ENCODE measurements around the gene MAGEL2.

The MAGEL2 gene

DNA sequence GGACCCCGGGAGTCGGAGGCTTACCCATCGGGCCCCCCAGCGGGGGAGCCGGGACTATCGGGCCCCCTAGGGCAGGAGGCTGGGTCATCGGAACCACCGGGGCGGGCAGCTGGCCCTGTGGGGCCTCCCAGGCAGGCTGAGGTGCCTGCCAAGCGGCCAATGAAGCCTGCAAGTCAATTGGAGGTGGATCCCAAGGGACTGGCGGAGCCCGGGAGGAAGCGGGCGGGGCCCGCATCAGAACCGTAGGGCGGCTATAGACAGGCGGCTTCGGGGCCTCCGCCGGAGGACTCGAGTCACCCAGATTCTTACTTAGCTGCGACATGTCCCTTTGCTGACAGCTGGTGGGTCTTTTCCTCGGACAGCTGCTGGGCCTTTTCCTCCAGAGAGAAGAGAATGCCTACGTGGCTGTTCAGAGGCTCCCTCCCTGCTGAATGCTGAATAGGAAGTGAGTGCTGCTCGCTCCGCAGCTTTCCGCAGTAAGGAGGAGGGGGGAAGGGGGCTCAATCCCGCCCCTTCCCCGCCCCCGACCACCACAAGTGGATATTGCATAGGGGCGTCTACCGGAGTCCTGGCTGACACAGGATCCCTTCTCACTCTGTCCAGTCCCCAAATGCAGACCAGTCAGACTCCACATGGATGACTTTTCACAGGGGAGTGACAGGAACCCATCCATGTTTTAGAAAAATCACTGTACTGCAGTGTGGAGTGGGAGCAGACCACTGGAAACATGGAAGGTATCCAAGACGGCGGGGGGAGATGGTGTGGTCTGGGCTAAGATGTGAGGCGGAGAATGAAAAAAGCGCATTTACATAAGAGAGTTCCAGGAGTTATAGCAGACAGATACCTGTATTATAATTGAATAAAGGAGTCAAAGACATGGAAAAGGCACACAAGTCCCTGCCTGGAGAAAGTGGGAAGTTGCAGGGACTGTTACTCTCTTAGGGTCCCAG is at the start of gene MAGEL2:
TSS of gene MAGEL2 (minus strand) at position 447 of the 950 bp plus-strand sequence. CDS start at position 322, 125 bp downstream.
- peaks cover 4 to 34% of the 10 kb centered on the region in 2 donors for H3K27me3 ChIP-seq (ENCODE audit: control insufficient read depth in 1 of 2, insufficient read depth in 2 of 2, low read length in 2 of 2)
- H3K9ac ChIP-seq (ENCODE audit: low read length) = no peak within 1 kb of the TSS
- H3K9me3 ChIP-seq (ENCODE audit: low read length) = no peaks in the 10 kb centered on the region
- no peak within 1 kb of the TSS for H3K27ac ChIP-seq (ENCODE audit: low read depth, low read length)
- peak within 1 kb of the TSS in 1 of 2 donors; percentile 32 for H3K4me3 ChIP-seq (ENCODE audit: low read depth in 1 of 2, low read length in 2 of 2)
- no peaks in the 10 kb centered on the region for H3K36me3 ChIP-seq (ENCODE audit: insufficient read depth, low read length)
- no peaks in the 10 kb centered on the region for H3K4me1 ChIP-seq (ENCODE audit: insufficient read depth, low read length)

DNA sequence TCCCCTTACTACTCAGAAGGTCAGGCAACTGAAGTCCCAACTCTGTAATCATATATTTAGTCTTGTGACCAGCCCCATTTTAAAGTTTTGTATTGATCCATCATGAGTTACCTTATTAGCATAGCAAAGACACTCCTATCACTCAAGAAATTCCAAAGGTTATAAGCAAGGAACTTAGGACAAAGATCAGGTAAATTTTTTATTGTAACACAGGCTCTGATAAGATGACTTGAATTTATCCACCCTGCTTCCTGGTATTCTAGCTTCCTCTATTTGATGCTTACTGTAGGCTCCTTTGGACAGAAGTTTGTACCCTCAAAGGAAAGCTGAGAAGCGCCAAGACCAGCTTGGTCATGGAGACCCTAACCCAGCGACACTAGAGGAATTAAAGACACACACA is 47.6 kb upstream of the MAGEL2 start:
- H3K4me3 ChIP-seq (ENCODE audit: low read depth in 1 of 2, low read length in 2 of 2) = no peak overlapping the region
- H3K9me3 ChIP-seq (ENCODE audit: low read length) = no peaks in the 10 kb centered on the region

DNA sequence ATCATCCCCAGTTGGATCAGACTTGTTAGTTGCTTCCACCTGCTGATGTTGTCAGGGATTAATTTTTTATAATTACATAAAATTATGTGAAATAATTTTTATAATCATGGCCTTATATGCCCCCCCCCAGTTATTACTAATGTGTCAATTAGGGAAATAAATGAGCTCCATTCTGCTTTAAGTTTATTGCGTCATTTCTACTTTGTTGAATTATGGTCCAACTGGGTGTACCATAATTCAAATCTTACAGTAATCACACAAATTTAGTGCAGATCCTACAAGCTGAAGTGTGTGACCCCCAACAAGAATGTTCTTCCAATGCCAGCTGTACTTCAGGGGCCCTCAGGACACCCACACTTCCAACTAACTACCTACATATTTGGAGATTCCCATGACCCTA is 46.9 kb upstream of the MAGEL2 start:
- Histone ChIP-seq H3K4me1 (ENCODE audit: insufficient read depth, low read length) (peaks cover 7% of the 10 kb centered on the region), H3K27me3 (ENCODE audit: control insufficient read depth in 1 of 2, insufficient read depth in 2 of 2, low read length in 2 of 2) (no peaks in the 10 kb centered on the region), H3K9ac (ENCODE audit: low read length) (no peak overlapping the region), H3K36me3 (ENCODE audit: insufficient read depth, low read length) (no peaks in the 10 kb centered on the region), H3K9me3 (ENCODE audit: low read length) (no peaks in the 10 kb centered on the region), H3K4me3 (ENCODE audit: low read depth in 1 of 2, low read length in 2 of 2) (no peak overlapping the region), H3K27ac (ENCODE audit: low read depth, low read length) (no peak overlapping the region)

More for the DNA sequence above, 47.6 kb upstream of the MAGEL2 start:
- no peak overlapping the region for H3K27ac ChIP-seq (ENCODE audit: low read depth, low read length)
- H3K27me3 ChIP-seq (ENCODE audit: control insufficient read depth in 1 of 2, insufficient read depth in 2 of 2, low read length in 2 of 2) = no peaks in the 10 kb centered on the region
- no peaks in the 10 kb centered on the region for H3K36me3 ChIP-seq (ENCODE audit: insufficient read depth, low read length)
- peaks cover 4% of the 10 kb centered on the region for H3K4me1 ChIP-seq (ENCODE audit: insufficient read depth, low read length)
- H3K9ac ChIP-seq (ENCODE audit: low read length) = no peak overlapping the region

DNA sequence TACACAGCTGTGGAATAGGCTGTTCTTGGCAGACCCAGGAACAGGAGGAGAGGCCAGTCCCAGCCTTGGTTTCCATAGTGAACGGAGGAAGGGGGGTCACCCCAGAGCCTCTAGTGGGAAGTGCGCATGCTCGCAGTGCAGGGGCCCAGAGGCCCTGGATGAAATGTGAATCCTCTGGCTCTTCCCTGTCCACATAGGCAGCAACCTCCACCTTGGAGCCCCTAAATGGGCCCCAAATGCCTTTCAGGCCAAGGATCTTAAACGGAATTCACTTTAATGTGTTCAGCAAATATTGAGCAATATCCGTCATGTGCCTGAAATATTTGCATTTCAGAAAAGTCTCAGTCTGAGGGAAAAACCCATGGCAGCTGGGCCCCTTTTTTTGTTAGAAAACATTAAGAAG is 42.8 kb upstream of the MAGEL2 start:
- Histone ChIP-seq H3K27ac (ENCODE audit: low read depth, low read length) (no peak overlapping the region), H3K9me3 (ENCODE audit: low read length) (no peaks in the 10 kb centered on the region), H3K27me3 (ENCODE audit: control insufficient read depth in 1 of 2, insufficient read depth in 2 of 2, low read length in 2 of 2) (no peaks in the 10 kb centered on the region), H3K4me3 (ENCODE audit: low read depth in 1 of 2, low read length in 2 of 2) (no peak overlapping the region), H3K36me3 (ENCODE audit: insufficient read depth, low read length) (no peaks in the 10 kb centered on the region), H3K4me1 (ENCODE audit: insufficient read depth, low read length) (peaks cover 7% of the 10 kb centered on the region), H3K9ac (ENCODE audit: low read length) (no peak overlapping the region)

DNA sequence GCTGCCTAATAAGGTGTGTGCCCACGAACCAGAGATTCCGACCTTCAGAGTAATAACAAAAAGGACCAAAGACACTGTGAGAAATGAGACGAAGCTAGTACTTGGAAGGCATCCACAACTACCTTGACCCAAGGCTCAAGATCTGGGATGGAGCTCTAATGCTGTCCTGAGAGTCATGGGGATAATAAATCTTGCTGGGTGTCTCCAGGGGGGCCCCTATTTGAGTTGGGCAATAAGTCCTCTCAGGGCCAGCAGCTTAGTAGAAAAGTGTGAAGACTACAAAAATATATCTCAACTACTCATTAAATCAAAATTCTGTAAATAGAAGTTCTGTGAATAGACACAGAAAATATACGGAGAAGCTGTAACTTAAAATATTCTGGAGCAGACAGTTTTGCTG is 42.3 kb upstream of the MAGEL2 start:
- Histone ChIP-seq H3K27me3 (ENCODE audit: control insufficient read depth in 1 of 2, insufficient read depth in 2 of 2, low read length in 2 of 2) (no peaks in the 10 kb centered on the region), H3K27ac (ENCODE audit: low read depth, low read length) (no peak overlapping the region), H3K9me3 (ENCODE audit: low read length) (no peaks in the 10 kb centered on the region), H3K9ac (ENCODE audit: low read length) (no peak overlapping the region), H3K4me1 (ENCODE audit: insufficient read depth, low read length) (peaks cover 7% of the 10 kb centered on the region), H3K4me3 (ENCODE audit: low read depth in 1 of 2, low read length in 2 of 2) (no peak overlapping the region), H3K36me3 (ENCODE audit: insufficient read depth, low read length) (no peaks in the 10 kb centered on the region)

DNA sequence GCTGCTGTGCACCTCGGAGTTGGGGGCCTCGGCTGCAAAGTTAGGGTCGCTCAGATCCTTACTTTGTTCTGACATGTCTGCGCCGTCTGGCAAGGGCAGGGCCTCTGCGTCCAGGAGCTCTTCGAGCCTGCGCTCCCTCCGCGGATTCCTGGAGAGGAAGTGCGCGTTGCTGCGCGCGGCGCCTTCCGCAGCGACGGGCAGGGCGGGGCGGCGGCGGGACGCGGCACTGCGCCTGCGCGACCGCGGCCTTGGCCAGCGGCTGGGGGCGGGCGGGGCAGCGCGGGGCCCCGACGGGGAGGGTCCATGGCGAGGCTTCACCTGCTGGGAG is 39.4 kb upstream of the MAGEL2 start, which contains the start of gene NDN:
TSS of gene NDN (minus strand) at position 163 of the 328 bp plus-strand sequence. CDS start at position 75, 88 bp downstream.
- Histone ChIP-seq H3K4me3 (ENCODE audit: low read depth in 1 of 2, low read length in 2 of 2) (peak within 1 kb of the TSS; percentile 21 to 52), H3K9ac (ENCODE audit: low read length) (no peak within 1 kb of the TSS), H3K36me3 (ENCODE audit: insufficient read depth, low read length) (no peaks in the 10 kb centered on the region), H3K27ac (ENCODE audit: low read depth, low read length) (no peak within 1 kb of the TSS), H3K27me3 (ENCODE audit: control insufficient read depth in 1 of 2, insufficient read depth in 2 of 2, low read length in 2 of 2) (no peaks in the 10 kb centered on the region), H3K4me1 (ENCODE audit: insufficient read depth, low read length) (peaks cover 7% of the 10 kb centered on the region), H3K9me3 (ENCODE audit: low read length) (no peaks in the 10 kb centered on the region)

DNA sequence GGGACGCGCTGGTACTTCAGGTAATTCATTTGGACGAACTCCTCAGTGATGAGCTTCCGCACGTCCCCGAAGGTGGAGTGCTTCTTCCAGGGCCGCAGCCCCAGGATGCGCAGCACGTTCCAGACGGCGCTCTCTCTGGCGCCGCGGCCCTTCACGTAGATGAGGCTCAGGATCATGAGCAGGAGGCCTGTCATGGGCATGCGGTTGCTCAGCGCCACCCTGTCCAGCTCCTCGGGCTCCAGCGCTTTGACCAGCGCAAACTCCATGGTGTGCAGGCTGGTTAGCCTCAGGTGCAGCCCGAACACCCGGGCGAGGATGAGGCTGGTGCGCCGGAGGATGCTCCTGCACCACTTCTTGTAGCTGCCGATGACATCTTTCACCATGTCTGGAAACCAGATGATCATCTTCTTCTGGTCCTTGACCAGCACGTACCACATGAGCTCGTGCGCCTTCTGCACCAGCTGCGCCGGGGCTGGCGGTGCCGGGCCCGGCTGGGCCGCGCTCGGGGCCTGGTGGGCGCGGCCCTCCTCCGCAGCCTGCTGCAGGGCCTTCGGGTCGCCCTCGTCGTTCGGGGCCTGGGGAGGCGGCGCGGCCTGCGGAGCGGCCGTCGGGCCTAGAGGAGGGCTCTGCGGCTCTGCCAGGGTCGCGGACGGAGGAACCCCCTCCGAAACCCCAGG is 38.9 kb upstream of the MAGEL2 start:
- H3K9ac ChIP-seq (ENCODE audit: low read length) = no peak overlapping the region
- peaks cover 7% of the 10 kb centered on the region for H3K4me1 ChIP-seq (ENCODE audit: insufficient read depth, low read length)
- peak overlapping the region; percentile 21 to 52 for H3K4me3 ChIP-seq (ENCODE audit: low read depth in 1 of 2, low read length in 2 of 2)
- H3K36me3 ChIP-seq (ENCODE audit: insufficient read depth, low read length) = no peaks in the 10 kb centered on the region
- H3K9me3 ChIP-seq (ENCODE audit: low read length) = no peaks in the 10 kb centered on the region
- H3K27ac ChIP-seq (ENCODE audit: low read depth, low read length) = no peak overlapping the region
- H3K27me3 ChIP-seq (ENCODE audit: control insufficient read depth in 1 of 2, insufficient read depth in 2 of 2, low read length in 2 of 2) = no peaks in the 10 kb centered on the region

DNA sequence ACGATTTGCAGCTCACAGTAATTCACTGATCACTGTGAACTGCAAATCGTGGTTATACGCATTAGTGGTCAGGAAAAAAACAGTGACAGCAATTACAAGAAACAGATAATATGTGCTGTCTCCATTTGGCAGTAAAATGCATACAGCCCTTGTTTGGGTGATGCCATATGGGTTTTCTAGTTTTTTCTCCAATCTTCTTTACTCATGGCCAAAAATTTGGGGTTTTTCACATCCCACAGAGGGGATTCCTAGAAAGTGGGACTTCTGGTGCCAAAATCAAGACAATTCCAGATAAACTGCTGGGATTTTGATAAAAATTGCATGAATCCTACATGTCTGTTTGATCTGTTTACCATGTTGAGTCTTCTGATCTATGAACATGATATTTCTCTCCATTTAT is 23.8 kb upstream of the MAGEL2 start:
- H3K27me3 ChIP-seq (ENCODE audit: control insufficient read depth in 1 of 2, insufficient read depth in 2 of 2, low read length in 2 of 2) = no peaks in the 10 kb centered on the region
- H3K4me1 ChIP-seq (ENCODE audit: insufficient read depth, low read length) = no peaks in the 10 kb centered on the region
- no peak overlapping the region for H3K9ac ChIP-seq (ENCODE audit: low read length)
- no peak overlapping the region for H3K27ac ChIP-seq (ENCODE audit: low read depth, low read length)
- no peak overlapping the region for H3K4me3 ChIP-seq (ENCODE audit: low read depth in 1 of 2, low read length in 2 of 2)
- H3K36me3 ChIP-seq (ENCODE audit: insufficient read depth, low read length) = no peaks in the 10 kb centered on the region
- no peaks in the 10 kb centered on the region for H3K9me3 ChIP-seq (ENCODE audit: low read length)

DNA sequence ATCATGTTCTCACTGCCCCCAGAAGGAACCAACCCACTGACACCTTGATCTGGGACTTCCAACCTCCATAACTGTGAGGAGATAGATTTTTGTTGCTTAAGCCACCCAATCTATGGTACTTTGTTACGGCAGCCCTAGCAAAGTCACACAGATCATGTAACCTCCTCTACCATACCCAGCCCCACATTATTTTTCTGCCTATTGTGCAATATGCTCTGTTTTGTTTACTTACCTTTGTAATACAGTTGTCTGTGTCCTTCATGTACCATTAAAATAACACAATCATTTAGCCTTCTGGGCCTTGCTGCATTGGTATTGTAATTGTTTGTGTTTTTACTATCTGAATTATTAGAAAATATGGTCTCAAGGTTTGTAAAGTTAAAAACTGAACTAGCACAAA is 23.3 kb upstream of the MAGEL2 start:
- no peaks in the 10 kb centered on the region for H3K4me1 ChIP-seq (ENCODE audit: insufficient read depth, low read length)
- H3K27me3 ChIP-seq (ENCODE audit: control insufficient read depth in 1 of 2, insufficient read depth in 2 of 2, low read length in 2 of 2) = no peaks in the 10 kb centered on the region
- no peaks in the 10 kb centered on the region for H3K9me3 ChIP-seq (ENCODE audit: low read length)
- H3K9ac ChIP-seq (ENCODE audit: low read length) = no peak overlapping the region
- no peak overlapping the region for H3K27ac ChIP-seq (ENCODE audit: low read depth, low read length)
- no peaks in the 10 kb centered on the region for H3K36me3 ChIP-seq (ENCODE audit: insufficient read depth, low read length)
- H3K4me3 ChIP-seq (ENCODE audit: low read depth in 1 of 2, low read length in 2 of 2) = no peak overlapping the region

DNA sequence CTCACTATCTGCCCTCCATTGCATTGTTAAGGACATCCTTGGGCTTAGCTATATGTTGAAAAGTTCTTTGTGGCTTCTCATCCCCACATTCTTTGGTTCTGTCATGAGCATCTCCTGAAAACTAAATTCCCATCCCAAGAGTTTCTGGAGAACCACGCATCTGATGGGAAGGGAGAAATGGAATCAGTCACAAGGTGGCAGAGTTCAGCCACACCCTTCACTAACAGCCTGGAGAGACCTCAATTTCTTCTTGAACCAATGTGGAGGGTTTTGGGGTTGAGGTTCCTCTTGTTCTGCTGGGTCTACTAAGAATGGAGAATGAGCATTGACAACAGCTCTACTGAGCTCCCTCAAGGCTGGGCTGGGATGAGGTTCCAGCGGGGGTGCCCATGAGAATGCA is 15.6 kb upstream of the MAGEL2 start:
- no peaks in the 10 kb centered on the region for H3K4me1 ChIP-seq (ENCODE audit: insufficient read depth, low read length)
- H3K27ac ChIP-seq (ENCODE audit: low read depth, low read length) = no peak overlapping the region
- H3K27me3 ChIP-seq (ENCODE audit: control insufficient read depth in 1 of 2, insufficient read depth in 2 of 2, low read length in 2 of 2) = no peaks in the 10 kb centered on the region
- no peak overlapping the region for H3K9ac ChIP-seq (ENCODE audit: low read length)
- H3K4me3 ChIP-seq (ENCODE audit: low read depth in 1 of 2, low read length in 2 of 2) = no peak overlapping the region
- H3K36me3 ChIP-seq (ENCODE audit: insufficient read depth, low read length) = no peaks in the 10 kb centered on the region
- no peaks in the 10 kb centered on the region for H3K9me3 ChIP-seq (ENCODE audit: low read length)

DNA sequence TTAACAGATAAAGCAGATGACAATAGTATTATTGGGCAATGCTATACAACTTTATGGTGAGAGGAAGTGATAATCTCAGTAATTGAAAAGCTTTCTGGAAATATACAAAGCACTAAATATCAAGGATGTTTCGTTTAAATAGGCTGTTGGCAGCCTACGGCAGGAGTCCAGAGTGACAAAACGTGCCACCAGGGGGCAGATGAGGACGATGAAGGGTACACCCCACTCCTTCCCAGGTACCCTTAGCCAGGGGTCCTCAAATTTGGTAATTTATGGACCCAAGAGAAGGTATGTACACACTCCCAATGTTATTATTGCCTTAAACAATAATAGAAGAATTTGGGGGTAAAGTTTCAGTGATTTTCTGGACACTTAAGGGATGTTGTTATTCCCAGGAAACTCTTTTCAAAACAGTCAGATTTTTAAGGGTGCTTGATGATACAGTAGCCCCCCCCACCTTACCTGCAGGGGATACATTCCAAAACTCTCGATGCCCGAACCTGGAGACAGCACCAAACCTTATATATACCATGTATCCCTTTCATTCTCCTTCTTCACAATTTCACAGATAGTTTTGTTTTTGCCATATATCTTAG is 1.4 kb upstream of the MAGEL2 start:
- Histone ChIP-seq H3K4me3 (ENCODE audit: low read depth in 1 of 2, low read length in 2 of 2) (no peak overlapping the region), H3K27ac (ENCODE audit: low read depth, low read length) (no peak overlapping the region), H3K9me3 (ENCODE audit: low read length) (no peaks in the 10 kb centered on the region), H3K4me1 (ENCODE audit: insufficient read depth, low read length) (no peaks in the 10 kb centered on the region), H3K27me3 (ENCODE audit: control insufficient read depth in 1 of 2, insufficient read depth in 2 of 2, low read length in 2 of 2) (peaks cover 4 to 34% of the 10 kb centered on the region in 2 donors), H3K36me3 (ENCODE audit: insufficient read depth, low read length) (no peaks in the 10 kb centered on the region), H3K9ac (ENCODE audit: low read length) (no peak overlapping the region)

Measured in muscle layer of colon (tissue), 2 donors.